Keratinocyte (primary cell): ENCODE measurements around the gene CREB5. TPM values are rescaled to one million over a fixed set of nuclear protein-coding genes. Genes with fewer than 3 reads are reported as not detected.

Source experiments
- DNase-seq: peaks from one replicate; pipeline ENCODE4 v3.0.0-alpha.2; 2011; ENCODE audit warnings: low read depth, missing footprints, low spot score
- FAIRE-seq: peaks from 2 replicates; lab custom pipeline; 2011; peaks lifted over from hg19 to GRCh38; lab: Jason Lieb, UNC
- H2AFZ ChIP-seq: 2 replicates; pipeline ENCODE4 v1.6.0; 2012; ENCODE audit warnings: low read length, control low read depth, inconsistent platforms; ENCODE audit not compliant: control insufficient read depth
- H3K27ac ChIP-seq: 2 replicates; pipeline ENCODE4 v1.5.1; 2011; ENCODE audit warnings: low read length; ENCODE audit not compliant: control insufficient read depth, insufficient read depth
- H3K27me3 ChIP-seq: 3 replicates; pipeline ENCODE4 v1.6.0; 2011; ENCODE audit warnings: low read length; ENCODE audit not compliant: control insufficient read depth, insufficient read depth; ENCODE audit errors: extremely low read depth
- H3K36me3 ChIP-seq, 2 experiments: 2 replicates in 1 of 2; 3 replicates in 1 of 2; pipeline ENCODE4 v1.5.1; 2011; ENCODE audit warnings: low read length in 2 of 2, mild to moderate bottlenecking in 1 of 2; ENCODE audit not compliant: control insufficient read depth in 2 of 2, insufficient read depth in 2 of 2; ENCODE audit errors: extremely low read depth in 1 of 2
- H3K4me1 ChIP-seq: 3 replicates; pipeline ENCODE4 v1.5.1; 2011; ENCODE audit warnings: low read length; ENCODE audit not compliant: control insufficient read depth, insufficient read depth; ENCODE audit errors: extremely low read depth
- H3K4me2 ChIP-seq: 3 replicates; pipeline ENCODE4 v1.6.0; 2011; ENCODE audit warnings: low read depth, low read length; ENCODE audit not compliant: control insufficient read depth, insufficient read depth; ENCODE audit errors: extremely low read depth
- H3K4me3 ChIP-seq, 3 experiments: fragments of 200-600 bp in 1 of 3; sonication (generic) in 1 of 3; 2 replicates in 2 of 3; 3 replicates in 1 of 3; pipeline ENCODE4 v1.5.1; 2011 to 2016; ENCODE audit warnings: low read length in 3 of 3, mild to moderate bottlenecking in 3 of 3, control low read depth in 2 of 3, inconsistent platforms in 1 of 3, low read depth in 1 of 3, mixed read lengths in 1 of 3, mixed run types in 1 of 3, moderate library complexity in 1 of 3; ENCODE audit not compliant: control insufficient read depth in 2 of 3, insufficient read depth in 2 of 3; ENCODE audit errors: extremely low read depth in 1 of 3
- H3K79me2 ChIP-seq: 2 replicates; pipeline ENCODE4 v1.6.0; 2012; ENCODE audit warnings: low read length; ENCODE audit not compliant: control insufficient read depth, insufficient read depth
- H3K9ac ChIP-seq: 3 replicates; pipeline ENCODE4 v1.6.0; 2011; ENCODE audit warnings: low read length; ENCODE audit not compliant: control insufficient read depth, insufficient read depth; ENCODE audit errors: extremely low read depth
- H3K9me1 ChIP-seq: 3 replicates; pipeline ENCODE4 v1.6.0; 2011; ENCODE audit warnings: low read length; ENCODE audit not compliant: control insufficient read depth, insufficient read depth; ENCODE audit errors: extremely low read depth
- H3K9me3 ChIP-seq: 2 replicates; pipeline ENCODE4 v1.5.1; 2012; ENCODE audit warnings: low read depth, low read length; ENCODE audit not compliant: control insufficient read depth
- H4K20me1 ChIP-seq: 3 replicates; pipeline ENCODE4 v1.6.0; 2011; ENCODE audit warnings: low read length; ENCODE audit not compliant: control insufficient read depth, insufficient read depth; ENCODE audit errors: extremely low read depth
- CTCF ChIP-seq, 3 experiments: IDR thresholded peaks in 1 of 3; conservative IDR thresholded peaks in 1 of 3; optimal IDR thresholded peaks in 1 of 3; 2 replicates in 2 of 3; 3 replicates in 1 of 3; pipeline versions ENCODE3 to v1.5.1; 2011; ENCODE audit warnings: low read length in 3 of 3, mild to moderate bottlenecking in 3 of 3, moderate library complexity in 2 of 3, control low read depth in 1 of 3, inconsistent platforms in 1 of 3; ENCODE audit not compliant: insufficient read depth in 2 of 3; ENCODE audit errors: extremely low read depth in 1 of 3
- EZH2 ChIP-seq: IDR thresholded peaks from one replicate; pipeline ENCODE4 v1.6.1; 2012; ENCODE audit warnings: inconsistent platforms, mild to moderate bottlenecking, low read length, moderate library complexity
- dilution Hi-C: fragments of 300-500 bp; cut with MboI; formaldehyde crosslinking; loops from one replicate; pipeline ENCODE4 v1.7.0; 2020; ENCODE audit warnings: low sequenced_read_pairs; ENCODE audit not compliant: extremely low pct_ligation_motif_present
- polyA plus RNA-seq, 5 experiments: library from polyadenylated mRNA; depleted of rRNA in 3 of 5; stranded (reverse) in 3 of 5; stranded (forward) in 1 of 5; unstranded in 1 of 5; fragments of >200 nt; gene quantifications; 1 replicate in 1 of 5; 2 replicates in 3 of 5; 3 replicates in 1 of 5; pipeline versions ENCODE4 v1.2.1 to v1.2.3, GENCODE V29; 2011 to 2012; ENCODE audit warnings: missing spikeins in 2 of 5, low read depth in 1 of 5, low replicate concordance in 1 of 5

CREB5 gene
- polyA plus RNA-seq, 1 donor (not counting 4 experiments of a cell fraction or from before 2014, with no cell fraction given), result 7.9 TPM

GRCh38 chr7:28847681-28848080, 435.4 kb downstream of the CREB5 start:
- no peaks in the 10 kb centered on the region for H4K20me1 ChIP-seq
- TF ChIP-seq EZH2, result no peak
- no peak for TF ChIP-seq CTCF (optimal IDR thresholded peaks at IDR 0.05 in 1 of 3, IDR thresholded peaks at IDR 0.05 in 1 of 3, conservative IDR thresholded peaks at IDR 0.05 in 1 of 3; ENCODE audit: extremely low read depth in 1 of 3, insufficient read depth in 2 of 3, low read length in 3 of 3)
- dilution Hi-C loops, result no loop called here

GRCh38 chr7:28848906-28849305, 436.6 kb downstream of the CREB5 start:
- no peak for FAIRE-seq
- H2AFZ ChIP-seq, result no peak overlapping the region
- TF ChIP-seq EZH2 (no peak), CTCF (optimal IDR thresholded peaks at IDR 0.05 in 1 of 3, IDR thresholded peaks at IDR 0.05 in 1 of 3, conservative IDR thresholded peaks at IDR 0.05 in 1 of 3; ENCODE audit: extremely low read depth in 1 of 3, insufficient read depth in 2 of 3, low read length in 3 of 3) (no peak)

More at GRCh38 chr7:28847681-28848080, 435.4 kb downstream of the CREB5 start:
- no peak overlapping the region for H3K9ac ChIP-seq
- no peaks in the 10 kb centered on the region for H3K4me1 ChIP-seq
- H3K4me2 ChIP-seq, result no peak overlapping the region
- no peak overlapping the region for H2AFZ ChIP-seq
- DNase-seq (no peak), FAIRE-seq (no peak)
- no peak overlapping the region for H3K4me3 ChIP-seq
- no peaks in the 10 kb centered on the region for H3K36me3 ChIP-seq
- no peaks in the 10 kb centered on the region for H3K9me1 ChIP-seq
- H3K27ac ChIP-seq, result no peak overlapping the region
- no peaks in the 10 kb centered on the region for H3K79me2 ChIP-seq
- H3K27me3 ChIP-seq, result peaks cover 13% of the 10 kb centered on the region
- H3K9me3 ChIP-seq, result no peaks in the 10 kb centered on the region

More at GRCh38 chr7:28848906-28849305, 436.6 kb downstream of the CREB5 start:
- H3K4me3 ChIP-seq, result no peak overlapping the region
- no peaks in the 10 kb centered on the region for H3K9me3 ChIP-seq
- DNase-seq, result no peak
- H3K4me1 ChIP-seq, result peaks cover 5% of the 10 kb centered on the region
- H3K4me2 ChIP-seq, result no peak overlapping the region
- H4K20me1 ChIP-seq, result no peaks in the 10 kb centered on the region
- H3K9ac ChIP-seq, result no peak overlapping the region
- dilution Hi-C loops, result no loop called here
- no peaks in the 10 kb centered on the region for H3K36me3 ChIP-seq
- H3K79me2 ChIP-seq, result no peaks in the 10 kb centered on the region
- peaks cover 18% of the 10 kb centered on the region for H3K27me3 ChIP-seq
- no peak overlapping the region for H3K27ac ChIP-seq
- no peaks in the 10 kb centered on the region for H3K9me1 ChIP-seq
